ENCODE results near the gene ARHGAP27. TPM values are rescaled to one million over a fixed set of nuclear protein-coding genes. Genes with fewer than 3 reads are reported as not detected.

Gene ARHGAP27
- total and polyA plus RNA-seq, 2 of the 13 experiments (the other 11 are each of a cell fraction or from before 2014, with no cell fraction given), result 15.5 to 18.9 TPM

GRCh38 chr17:45432405-45433158 lies at the start of gene ARHGAP27 (continued):
- TF ChIP-seq, protein P1, sequence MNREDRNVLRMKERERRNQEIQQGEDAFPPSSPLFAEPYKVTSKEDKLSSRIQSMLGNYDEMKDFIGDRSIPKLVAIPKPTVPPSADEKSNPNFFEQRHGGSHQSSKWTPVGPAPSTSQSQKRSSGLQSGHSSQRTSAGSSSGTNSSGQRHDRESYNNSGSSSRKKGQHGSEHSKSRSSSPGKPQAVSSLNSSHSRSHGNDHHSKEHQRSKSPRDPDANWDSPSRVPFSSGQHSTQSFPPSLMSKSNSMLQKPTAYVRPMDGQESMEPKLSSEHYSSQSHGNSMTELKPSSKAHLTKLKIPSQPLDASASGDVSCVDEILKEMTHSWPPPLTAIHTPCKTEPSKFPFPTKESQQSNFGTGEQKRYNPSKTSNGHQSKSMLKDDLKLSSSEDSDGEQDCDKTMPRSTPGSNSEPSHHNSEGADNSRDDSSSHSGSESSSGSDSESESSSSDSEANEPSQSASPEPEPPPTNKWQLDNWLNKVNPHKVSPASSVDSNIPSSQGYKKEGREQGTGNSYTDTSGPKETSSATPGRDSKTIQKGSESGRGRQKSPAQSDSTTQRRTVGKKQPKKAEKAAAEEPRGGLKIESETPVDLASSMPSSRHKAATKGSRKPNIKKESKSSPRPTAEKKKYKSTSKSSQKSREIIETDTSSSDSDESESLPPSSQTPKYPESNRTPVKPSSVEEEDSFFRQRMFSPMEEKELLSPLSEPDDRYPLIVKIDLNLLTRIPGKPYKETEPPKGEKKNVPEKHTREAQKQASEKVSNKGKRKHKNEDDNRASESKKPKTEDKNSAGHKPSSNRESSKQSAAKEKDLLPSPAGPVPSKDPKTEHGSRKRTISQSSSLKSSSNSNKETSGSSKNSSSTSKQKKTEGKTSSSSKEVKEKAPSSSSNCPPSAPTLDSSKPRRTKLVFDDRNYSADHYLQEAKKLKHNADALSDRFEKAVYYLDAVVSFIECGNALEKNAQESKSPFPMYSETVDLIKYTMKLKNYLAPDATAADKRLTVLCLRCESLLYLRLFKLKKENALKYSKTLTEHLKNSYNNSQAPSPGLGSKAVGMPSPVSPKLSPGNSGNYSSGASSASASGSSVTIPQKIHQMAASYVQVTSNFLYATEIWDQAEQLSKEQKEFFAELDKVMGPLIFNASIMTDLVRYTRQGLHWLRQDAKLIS (CRISPR knock-in tag; IDR thresholded peaks at IDR 0.05), result no peak
- TF ChIP-seq RXRA (CRISPR knock-in tag; IDR thresholded peaks at IDR 0.05), result 0 out of 2 replicates have a peak, but pooled peaks have one; percentile 5
- TF ChIP-seq GATAD2A (CRISPR knock-in tag; IDR thresholded peaks at IDR 0.05), result no peak
- no peak for TF ChIP-seq FLYWCH1 (CRISPR knock-in tag; IDR thresholded peaks at IDR 0.05)
- no peak for TF ChIP-seq HNF4G (IDR thresholded peaks at IDR 0.05; ENCODE audit: borderline replicate concordance, low read depth, low read length)
- no peak for TF ChIP-seq HNF4G (CRISPR knock-in tag; IDR thresholded peaks at IDR 0.05; ENCODE audit: borderline replicate concordance, low read depth)
- TF ChIP-seq ZNF296 (CRISPR knock-in tag; conservative IDR thresholded peaks at IDR 0.05), result no peak
- no peak for TF ChIP-seq TBX2 (CRISPR knock-in tag; IDR thresholded peaks at IDR 0.05; ENCODE audit: borderline replicate concordance)
- no peak for TF ChIP-seq MXI1 (IDR thresholded peaks at IDR 0.05; ENCODE audit: borderline replicate concordance, low read depth, low read length)
- no peak for TF ChIP-seq SOX6 (IDR thresholded peaks at IDR 0.05)
- no peak for TF ChIP-seq SOX6 (CRISPR knock-in tag; IDR thresholded peaks at IDR 0.05)
- TF ChIP-seq ZNF337 (CRISPR knock-in tag; IDR thresholded peaks at IDR 0.05; ENCODE audit: borderline replicate concordance, low read depth), result no peak
- TF ChIP-seq, protein P2, sequence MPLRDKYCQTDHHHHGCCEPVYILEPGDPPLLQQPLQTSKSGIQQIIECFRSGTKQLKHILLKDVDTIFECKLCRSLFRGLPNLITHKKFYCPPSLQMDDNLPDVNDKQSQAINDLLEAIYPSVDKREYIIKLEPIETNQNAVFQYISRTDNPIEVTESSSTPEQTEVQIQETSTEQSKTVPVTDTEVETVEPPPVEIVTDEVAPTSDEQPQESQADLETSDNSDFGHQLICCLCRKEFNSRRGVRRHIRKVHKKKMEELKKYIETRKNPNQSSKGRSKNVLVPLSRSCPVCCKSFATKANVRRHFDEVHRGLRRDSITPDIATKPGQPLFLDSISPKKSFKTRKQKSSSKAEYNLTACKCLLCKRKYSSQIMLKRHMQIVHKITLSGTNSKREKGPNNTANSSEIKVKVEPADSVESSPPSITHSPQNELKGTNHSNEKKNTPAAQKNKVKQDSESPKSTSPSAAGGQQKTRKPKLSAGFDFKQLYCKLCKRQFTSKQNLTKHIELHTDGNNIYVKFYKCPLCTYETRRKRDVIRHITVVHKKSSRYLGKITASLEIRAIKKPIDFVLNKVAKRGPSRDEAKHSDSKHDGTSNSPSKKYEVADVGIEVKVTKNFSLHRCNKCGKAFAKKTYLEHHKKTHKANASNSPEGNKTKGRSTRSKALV (CRISPR knock-in tag; IDR thresholded peaks at IDR 0.05), result peak; percentile 98
- TF ChIP-seq, protein P3, sequence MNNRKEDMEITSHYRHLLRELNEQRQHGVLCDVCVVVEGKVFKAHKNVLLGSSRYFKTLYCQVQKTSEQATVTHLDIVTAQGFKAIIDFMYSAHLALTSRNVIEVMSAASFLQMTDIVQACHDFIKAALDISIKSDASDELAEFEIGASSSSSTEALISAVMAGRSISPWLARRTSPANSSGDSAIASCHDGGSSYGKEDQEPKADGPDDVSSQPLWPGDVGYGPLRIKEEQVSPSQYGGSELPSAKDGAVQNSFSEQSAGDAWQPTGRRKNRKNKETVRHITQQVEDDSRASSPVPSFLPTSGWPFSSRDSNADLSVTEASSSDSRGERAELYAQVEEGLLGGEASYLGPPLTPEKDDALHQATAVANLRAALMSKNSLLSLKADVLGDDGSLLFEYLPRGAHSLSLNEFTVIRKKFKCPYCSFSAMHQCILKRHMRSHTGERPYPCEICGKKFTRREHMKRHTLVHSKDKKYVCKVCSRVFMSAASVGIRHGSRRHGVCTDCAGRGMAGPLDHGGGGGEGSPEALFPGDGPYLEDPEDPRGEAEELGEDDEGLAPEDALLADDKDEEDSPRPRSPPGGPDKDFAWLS (CRISPR knock-in tag; IDR thresholded peaks at IDR 0.05; ENCODE audit: borderline replicate concordance), result no peak
- no peak for TF ChIP-seq ZMAT5 (CRISPR knock-in tag; IDR thresholded peaks at IDR 0.05; ENCODE audit: borderline replicate concordance, low read depth)
- TF ChIP-seq GABPB1 (CRISPR knock-in tag; IDR thresholded peaks at IDR 0.05), result peak; percentile 23; the same call in 1 of the 2 replicates
- no peak for TF ChIP-seq RARA (CRISPR knock-in tag; IDR thresholded peaks at IDR 0.05)
- no peak for TF ChIP-seq ZMAT3 (CRISPR knock-in tag; conservative IDR thresholded peaks at IDR 0.05)
- TF ChIP-seq NCOA2 (CRISPR knock-in tag; IDR thresholded peaks at IDR 0.05), result no peak
- no peak for TF ChIP-seq BCLAF1 (IDR thresholded peaks at IDR 0.05)

All from HepG2 (cell line).